SKM-1 (cell line): Measurements from ENCODE around the gene ALOX12.

ENCODE experiments used
- DNase-seq: peaks from one replicate; lab custom pipeline; 2025; ENCODE audit not compliant: unreplicated experiment; lab: John Stamatoyannopoulos, UW

ALOX12 gene

GRCh38 chr17:7001318-7001961 is 5.6 kb downstream of the ALOX12 start:
- DNase-seq, result peak; percentile 2

- DNase-seq, result no peak
These were observed 6.6 kb downstream of the ALOX12 start for GRCh38 chr17:7002288-7003047.

- DNase-seq, result no peak
These were observed 7.9 kb downstream of the ALOX12 start for GRCh38 chr17:7003745-7004144.

- DNase-seq, result peak; percentile 7
These were observed 8.8 kb downstream of the ALOX12 start for GRCh38 chr17:7004398-7005253.

GRCh38 chr17:7005716-7006115 is 9.9 kb downstream of the ALOX12 start:
- DNase-seq, result no peak

GRCh38 chr17:7007143-7007542 is 11.3 kb downstream of the ALOX12 start:
- DNase-seq, result no peak

GRCh38 chr17:7010523-7010922 is 14.7 kb downstream of the ALOX12 start:
- no peak for DNase-seq

- DNase-seq, result no peak
These were observed 15.6 kb downstream of the ALOX12 start for GRCh38 chr17:7011415-7011814.

- DNase-seq, result no peak
These were observed 16.0 kb downstream of the ALOX12 start for GRCh38 chr17:7011942-7012254.

GRCh38 chr17:7014261-7014994 is 18.6 kb downstream of the ALOX12 start:
- peak; percentile 65 for DNase-seq

- no peak for DNase-seq
These were observed 19.4 kb downstream of the ALOX12 start for GRCh38 chr17:7014995-7015958.

- DNase-seq, result no peak
These were observed 20.6 kb downstream of the ALOX12 start for GRCh38 chr17:7016418-7016817.

- no peak for DNase-seq
These were observed 21.3 kb downstream of the ALOX12 start for GRCh38 chr17:7016886-7017826.

GRCh38 chr17:7017827-7018200 is 22.0 kb downstream of the ALOX12 start:
- DNase-seq, result no peak

- no peak for DNase-seq
These were observed 22.6 kb downstream of the ALOX12 start for GRCh38 chr17:7018331-7018964.

- no peak for DNase-seq
These were observed 23.5 kb downstream of the ALOX12 start for GRCh38 chr17:7019367-7019766.

GRCh38 chr17:7019839-7020519 is 24.1 kb downstream of the ALOX12 start:
- DNase-seq, result no peak
